Stimulated activated CD8-positive, alpha-beta memory T cell treated with anti-CD3 and anti-CD28 coated beads, Interleukin-12 subunit alpha, Interleukin-12 subunit beta, amount 100 ng/mL, for 24 hours (primary cell): ENCODE results near the gene NUDT15.
"Not testable (repeated sequence)": the region's sequence is repeated elsewhere in the genome, so short reads cannot be mapped to it uniquely, and the experiment has no call there.

Experiments used
- DNase-seq: peaks from one replicate; pipeline ENCODE4 v3.0.0-alpha.2; 2020; ENCODE audit errors: extremely low read depth

The NUDT15 gene

DNA sequence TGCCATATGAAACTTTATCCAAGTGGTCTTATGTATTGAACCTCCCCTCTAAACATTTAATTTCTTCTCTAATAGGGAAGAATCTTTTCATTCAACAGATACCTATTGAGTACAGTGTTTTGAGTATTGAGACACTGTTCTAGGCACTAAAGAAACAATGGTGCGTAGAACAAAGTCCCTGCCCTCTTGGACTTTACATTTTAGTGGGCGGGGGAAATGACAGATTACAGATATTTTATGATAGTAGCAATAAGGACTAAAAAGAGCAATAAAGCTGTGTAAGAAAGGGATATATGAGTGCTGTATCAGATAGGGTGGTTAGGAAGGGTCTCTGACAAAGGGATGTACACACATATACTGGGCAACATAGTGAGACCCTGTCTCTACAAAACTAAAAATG is 5.4 kb downstream of the NUDT15 start:
- DNase-seq, result no peak

DNA sequence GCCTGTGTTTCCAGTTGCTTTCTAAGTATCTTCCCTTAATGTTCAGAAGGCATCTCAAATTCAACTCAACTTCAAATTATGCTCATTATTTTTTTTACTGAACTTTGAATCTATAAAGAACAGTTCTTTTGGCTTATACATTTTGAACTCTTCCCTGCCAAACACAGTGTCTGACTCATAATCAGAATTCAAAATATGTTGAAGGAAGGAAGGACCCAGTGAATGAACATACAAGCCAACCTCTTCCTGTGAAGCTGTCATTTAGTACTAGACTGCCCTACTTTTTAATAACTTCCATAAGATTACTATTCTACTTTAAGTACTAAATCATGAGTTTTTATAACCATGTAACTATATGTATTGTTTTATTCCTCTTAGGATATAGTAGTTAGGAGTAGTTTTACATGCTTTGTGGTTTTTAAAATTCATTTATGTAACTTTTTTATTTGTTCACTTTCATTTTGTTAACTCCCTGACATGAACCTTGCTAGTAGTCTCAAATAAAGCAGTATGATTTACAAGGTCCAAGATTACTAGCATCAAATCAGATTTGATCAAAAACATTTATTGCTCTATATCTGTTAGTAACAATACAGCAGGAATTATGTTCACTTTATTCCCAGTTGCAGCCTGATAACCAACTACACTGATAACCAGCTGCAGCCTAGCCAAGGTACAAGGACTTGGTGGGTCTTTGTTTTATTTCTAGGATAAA is 6.4 kb downstream of the NUDT15 start:
- no peak for DNase-seq

DNA sequence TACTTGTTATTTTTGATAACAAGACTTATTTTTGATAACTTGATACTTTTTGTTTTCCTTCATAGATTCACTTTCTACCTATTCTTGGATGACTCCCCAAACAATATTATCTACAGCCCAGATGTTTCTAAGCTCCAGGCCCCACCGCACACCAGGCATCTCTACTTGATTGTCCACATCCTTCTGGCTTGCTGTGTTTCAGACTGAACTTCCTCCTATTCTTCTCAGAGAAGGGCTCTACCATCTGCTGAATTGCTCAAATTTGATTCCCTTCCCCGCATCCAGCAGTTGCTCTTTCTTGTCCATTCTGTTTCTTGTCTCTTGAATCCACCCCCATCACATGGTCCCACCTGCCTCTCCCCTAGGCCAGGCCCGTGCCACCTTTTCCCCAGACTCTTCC is 13.0 kb downstream of the NUDT15 start:
- DNase-seq, result no peak

DNA sequence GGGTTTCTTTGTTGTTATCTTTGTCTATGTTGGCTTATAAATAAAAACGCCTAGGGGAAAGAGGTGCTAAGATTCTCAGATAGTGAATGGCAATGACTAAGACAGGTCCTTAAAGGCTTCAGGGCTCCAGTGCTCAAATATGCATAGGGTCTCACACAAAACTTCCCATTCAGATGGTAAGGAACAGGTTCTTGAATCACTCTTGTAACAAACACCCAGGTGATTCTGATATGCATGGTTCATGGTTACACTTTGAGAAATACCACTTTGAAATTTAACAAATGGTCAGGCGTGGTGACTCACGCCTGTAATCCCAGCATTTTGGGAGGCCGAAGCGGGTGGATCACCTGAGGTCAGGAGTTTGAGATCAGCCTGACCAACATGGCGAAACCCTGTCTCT is 17.1 kb downstream of the NUDT15 start:
- no peak for DNase-seq

DNA sequence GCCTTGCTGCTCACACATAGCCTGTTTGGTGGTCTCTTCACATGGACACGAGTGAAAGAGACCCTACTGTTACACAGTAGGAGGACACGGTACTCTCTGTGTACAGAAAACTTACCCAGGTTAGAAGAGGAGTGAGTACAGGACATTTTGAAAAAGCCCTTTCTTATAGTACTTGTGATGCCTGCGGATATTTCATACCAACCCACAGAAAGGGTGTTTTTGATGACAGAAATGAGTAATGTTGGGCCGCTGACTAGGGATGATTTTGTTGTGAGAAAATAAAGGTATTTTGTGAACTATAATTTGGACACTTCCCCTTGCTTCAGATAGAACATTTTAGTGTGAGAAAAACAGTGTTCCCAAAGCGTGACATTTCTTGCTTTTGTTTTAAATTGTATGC is 18.2 kb downstream of the NUDT15 start:
- no peak for DNase-seq

- DNase-seq, result not testable (repeated sequence)
Measured at GRCh38 chr13:48058536-48058935, 21.0 kb downstream of the NUDT15 start.

DNA sequence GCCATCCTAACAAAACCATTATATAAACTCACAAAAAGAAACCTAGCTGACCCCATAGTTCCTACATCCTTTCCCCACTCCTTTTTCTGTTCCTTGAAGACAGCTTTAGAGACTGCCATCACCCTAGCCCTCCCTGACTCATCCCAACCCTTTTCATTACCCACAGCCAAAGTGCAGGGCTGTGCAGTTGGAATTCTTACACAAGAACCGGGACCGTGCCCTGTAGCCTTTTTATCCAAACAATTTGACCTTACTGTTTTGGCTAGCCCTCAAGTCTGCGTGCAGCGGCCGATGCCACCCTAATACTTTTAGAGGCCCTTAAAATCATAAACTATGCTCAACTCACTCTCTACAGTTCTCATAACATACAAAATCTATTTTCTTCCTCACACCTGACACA is 22.4 kb downstream of the NUDT15 start:
- not testable (repeated sequence) for DNase-seq

DNA sequence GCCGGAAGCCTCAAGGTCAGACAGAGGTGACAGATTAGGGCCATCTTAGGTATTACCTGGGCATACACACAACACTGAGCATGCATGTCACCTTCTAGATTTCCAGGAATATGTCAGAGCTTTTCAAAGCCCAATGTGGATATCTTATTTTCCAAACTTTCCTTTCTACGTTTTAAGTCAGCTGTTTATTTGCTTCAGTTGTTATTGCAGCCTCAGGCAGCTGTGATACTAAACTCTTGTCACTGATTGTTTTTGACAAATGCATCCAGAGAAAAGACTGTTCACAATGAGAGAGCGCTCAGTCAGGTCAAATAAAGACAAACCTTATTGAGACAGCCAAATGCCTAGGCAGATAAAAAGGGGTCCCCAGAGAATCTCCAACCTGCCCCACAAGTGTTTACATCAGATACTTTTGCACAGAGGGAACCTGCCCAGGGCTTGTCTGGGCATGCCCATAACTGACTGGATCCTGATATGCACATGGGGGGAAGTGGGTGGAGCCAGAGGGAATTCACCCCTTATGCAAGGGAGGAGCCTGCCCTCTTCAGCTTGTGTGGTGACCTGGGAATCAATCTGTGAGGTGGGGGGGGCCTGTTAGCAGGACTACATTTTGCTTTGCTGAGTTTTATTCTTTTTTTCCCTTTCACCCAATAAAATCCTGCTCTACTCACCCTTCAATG is 28.9 kb downstream of the NUDT15 start:
- no peak for DNase-seq

- DNase-seq, result no peak
Measured at GRCh38 chr13:48068036-48068435, 30.5 kb downstream of the NUDT15 start.

DNA sequence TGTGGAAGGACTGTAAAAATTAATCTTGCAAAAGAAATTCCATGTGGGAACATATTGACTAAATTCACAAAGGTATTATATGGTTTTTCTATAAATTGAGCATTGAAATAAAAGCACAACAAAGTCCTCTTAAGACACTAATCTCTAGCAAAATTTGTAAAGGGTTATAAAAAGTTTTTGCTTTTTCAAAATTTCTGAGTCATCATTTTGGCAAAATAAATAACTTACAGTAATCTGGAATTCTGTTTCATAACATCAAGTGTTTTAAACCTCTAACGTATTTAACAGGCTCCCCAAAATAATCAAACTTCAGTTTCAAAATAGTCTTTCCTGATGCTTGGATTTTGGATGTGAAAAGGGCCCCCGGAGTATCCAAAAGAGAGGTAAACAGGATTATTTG is 31.4 kb downstream of the NUDT15 start:
- no peak for DNase-seq

DNA sequence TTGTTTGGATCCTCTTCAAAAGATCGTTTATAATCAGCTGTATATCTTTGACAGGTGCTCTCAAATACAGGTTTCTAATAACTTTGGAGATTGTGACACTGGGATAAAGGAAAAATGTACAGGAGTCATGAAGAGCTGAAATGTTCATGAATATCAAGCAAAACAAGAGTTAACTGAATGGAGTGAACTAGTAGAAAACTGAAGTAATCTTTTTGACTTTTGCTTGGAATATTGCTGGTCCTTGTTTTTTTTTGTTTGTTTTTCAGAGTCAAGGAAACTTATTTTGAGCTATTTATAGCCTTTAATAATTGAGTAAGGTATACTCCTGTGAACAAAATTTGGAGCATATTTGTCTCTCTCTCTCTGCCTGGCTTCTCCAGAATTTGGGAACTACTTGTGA is 32.0 kb downstream of the NUDT15 start:
- DNase-seq, result no peak

- no peak for DNase-seq
Measured at GRCh38 chr13:48070942-48071341, 33.4 kb downstream of the NUDT15 start.

DNA sequence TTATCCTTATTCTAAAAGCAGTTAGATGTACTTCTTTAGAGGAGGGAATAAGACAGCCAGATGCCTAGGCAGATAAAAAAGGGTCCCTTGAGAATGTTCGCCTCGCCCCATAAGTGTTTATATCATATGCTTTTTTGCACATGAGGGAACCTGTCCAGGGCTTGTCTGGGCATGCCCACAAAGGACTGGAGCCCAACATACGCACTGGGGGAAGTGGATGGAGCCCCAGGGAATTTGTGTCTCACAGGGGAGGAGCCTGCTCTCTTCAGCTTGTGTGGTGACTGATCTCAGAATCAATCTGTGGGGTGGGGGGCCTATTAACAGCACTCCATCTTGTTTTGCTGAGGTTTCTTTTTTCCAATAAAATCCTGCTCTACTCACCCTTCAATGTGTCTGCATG is 34.8 kb downstream of the NUDT15 start:
- no peak for DNase-seq

GRCh38 chr13:48072787-48073186 is 35.3 kb downstream of the NUDT15 start:
- DNase-seq, result no peak

- DNase-seq, result no peak
Measured at GRCh38 chr13:48074006-48074405, 36.5 kb downstream of the NUDT15 start.

- no peak for DNase-seq
Measured at GRCh38 chr13:48078251-48078656, 40.7 kb downstream of the NUDT15 start.

- DNase-seq, result no peak
Measured at GRCh38 chr13:48081739-48082138, 44.2 kb downstream of the NUDT15 start.

DNA sequence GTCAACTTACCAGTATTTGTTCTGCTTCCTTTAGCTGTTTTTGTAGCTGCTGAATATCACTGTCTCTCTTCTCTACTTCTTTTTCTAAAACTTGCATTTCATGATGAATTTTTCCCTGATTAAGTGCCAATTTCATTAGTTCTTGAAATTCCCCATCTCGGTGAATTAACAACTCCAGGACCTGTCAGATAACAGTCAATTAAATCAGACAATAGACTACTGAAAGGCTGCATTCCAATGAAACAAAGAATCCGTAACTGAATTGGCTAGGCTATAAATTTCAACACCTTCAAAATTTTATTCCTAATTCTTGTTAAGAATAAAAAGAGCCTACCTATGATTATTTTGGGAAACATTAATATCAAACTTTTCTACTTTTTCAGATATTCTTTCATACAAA is 48.7 kb downstream of the NUDT15 start:
- no peak for DNase-seq

DNA sequence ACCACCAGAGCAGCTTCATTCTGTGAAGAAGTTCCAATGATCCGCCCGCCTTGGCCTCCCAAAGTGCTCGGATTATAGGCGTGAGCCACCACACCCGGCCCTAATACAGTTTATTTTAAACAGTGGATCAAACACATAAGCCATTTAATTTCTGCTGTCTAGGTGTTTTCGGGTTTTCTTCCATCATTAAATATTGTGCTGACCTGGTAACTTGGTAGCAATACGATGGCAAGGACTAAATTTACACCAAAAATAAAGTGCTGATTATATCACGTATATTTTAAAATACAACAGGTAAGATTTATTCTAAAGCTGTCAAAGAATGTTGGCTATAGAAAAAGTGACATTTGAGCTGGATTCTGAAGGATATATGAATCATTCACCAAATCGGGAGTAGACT is 56.1 kb downstream of the NUDT15 start:
- DNase-seq, result no peak

DNA sequence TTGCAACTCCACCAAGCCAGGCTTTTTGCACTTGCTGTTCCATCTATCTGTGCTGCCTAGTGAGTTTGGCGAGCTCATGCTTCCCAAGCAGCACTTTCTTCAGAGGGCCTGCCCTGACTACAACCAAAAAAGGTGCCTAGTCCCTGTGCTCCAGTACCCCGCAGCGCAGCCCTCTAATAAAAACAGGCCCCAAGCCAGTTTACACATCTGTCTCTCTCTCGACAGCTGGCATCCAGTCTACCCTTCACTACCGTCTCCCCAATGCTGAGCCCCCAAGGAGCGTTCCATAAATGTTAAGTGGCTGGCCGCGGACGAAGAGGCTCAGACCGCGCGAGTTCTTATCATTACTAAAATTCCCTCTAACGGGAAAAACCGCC is 56.9 kb downstream of the NUDT15 start:
- no peak for DNase-seq

DNA sequence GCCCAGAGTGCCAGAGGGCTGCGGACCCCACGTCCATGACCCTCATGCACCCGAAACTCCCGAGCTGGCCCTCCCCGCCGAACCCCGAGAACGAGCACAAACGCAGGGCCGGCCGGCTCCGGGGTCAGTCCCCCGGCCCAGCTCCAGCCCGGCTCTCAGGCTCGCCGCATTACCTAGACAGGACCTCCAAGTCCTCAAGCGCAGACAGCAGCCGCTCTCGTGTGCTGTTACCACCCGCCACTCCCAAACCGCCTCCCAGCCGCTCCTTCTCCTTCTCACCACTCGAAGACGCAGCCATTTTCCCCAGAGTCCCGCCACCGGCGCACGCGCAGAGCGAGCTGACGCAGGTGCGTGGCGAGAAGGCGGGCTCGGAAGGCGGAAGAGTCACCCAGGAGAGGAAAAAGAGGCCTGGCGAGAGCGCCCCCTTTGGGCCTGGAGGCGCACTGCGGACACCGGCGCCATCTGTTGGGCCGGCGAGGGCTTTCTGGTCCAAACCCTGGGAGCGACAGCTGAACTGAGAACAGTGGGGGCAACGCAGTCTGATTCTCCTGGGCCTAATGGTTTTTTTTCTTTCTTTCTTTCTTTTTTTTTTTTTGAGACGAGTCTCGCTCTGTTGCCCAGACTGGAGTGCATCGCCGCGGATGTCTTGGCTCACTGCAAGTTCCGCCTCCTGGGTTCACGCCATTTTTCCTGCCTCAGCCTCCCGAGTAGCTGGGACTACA is 57.4 kb downstream of the NUDT15 start, which contains the start of gene MED4:
TSS of gene MED4 (minus strand) at position 324 of the 722 bp plus-strand sequence. CDS start at position 298, 26 bp downstream.
- DNase-seq, result peak; percentile 82

DNA sequence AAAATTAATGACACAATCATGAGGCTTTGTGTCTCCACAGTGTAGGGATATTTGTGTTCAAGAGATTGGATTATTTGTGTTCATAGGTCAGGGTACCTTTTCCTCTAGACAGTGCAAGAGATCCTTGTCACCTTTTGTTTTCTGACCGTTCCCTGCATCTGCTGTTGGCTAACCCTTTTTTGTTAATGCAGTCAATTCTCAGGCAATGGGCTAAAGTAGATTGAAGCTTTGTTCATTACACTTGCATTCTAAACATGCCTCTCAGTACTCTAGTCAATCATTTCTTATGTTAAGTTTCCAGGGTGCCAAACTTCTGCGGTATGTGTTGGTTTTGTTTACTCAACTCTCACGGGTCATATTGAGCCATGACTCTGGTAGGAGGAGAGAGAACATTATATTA is 59.1 kb downstream of the NUDT15 start:
- no peak for DNase-seq
